HG02759 (cell line): ENCODE measurements around the gene CYBB.
"Not testable (repeated sequence)": the region's sequence is repeated elsewhere in the genome, so short reads cannot be mapped to it uniquely, and the experiment has no call there.

Experiments
- ATAC-seq: cut with Tn5 transposase; IDR thresholded peaks from one replicate; pipeline ENCODE4 v1.9.1; 2021; ENCODE audit warnings: mild to moderate bottlenecking, moderate library complexity; ENCODE audit not compliant: unreplicated experiment

Gene CYBB

GRCh38 chrX:37779857-37780256 lies at the start of gene CYBB:
CYBB (plus strand) TSS chrX:37780059; CDS start chrX:37780078, 19 bp downstream.
- peak; percentile 31 for ATAC-seq

GRCh38 chrX:37745354-37745753 lies 34.5 kb upstream of the CYBB start:
- peak; percentile 41 for ATAC-seq

DNA sequence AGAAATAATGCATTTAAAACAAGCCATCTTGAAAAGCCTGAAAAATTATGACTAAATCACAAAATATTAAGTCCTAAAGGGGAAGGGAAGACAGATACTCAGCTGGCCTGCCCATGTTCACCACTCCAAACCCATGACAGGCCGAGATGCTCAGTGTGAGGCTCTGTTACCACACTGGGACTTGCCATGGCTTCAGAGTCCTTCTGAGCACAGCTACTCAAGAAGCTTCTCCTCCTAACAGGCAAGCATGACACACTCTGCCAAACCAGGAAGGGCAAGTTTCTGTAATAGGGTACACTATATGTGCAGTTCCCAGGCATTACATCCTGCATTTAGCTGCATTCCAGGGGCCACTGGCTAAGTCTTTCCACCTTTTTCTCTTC lies 34.0 kb upstream of the CYBB start:
- peak; percentile 26 for ATAC-seq

DNA sequence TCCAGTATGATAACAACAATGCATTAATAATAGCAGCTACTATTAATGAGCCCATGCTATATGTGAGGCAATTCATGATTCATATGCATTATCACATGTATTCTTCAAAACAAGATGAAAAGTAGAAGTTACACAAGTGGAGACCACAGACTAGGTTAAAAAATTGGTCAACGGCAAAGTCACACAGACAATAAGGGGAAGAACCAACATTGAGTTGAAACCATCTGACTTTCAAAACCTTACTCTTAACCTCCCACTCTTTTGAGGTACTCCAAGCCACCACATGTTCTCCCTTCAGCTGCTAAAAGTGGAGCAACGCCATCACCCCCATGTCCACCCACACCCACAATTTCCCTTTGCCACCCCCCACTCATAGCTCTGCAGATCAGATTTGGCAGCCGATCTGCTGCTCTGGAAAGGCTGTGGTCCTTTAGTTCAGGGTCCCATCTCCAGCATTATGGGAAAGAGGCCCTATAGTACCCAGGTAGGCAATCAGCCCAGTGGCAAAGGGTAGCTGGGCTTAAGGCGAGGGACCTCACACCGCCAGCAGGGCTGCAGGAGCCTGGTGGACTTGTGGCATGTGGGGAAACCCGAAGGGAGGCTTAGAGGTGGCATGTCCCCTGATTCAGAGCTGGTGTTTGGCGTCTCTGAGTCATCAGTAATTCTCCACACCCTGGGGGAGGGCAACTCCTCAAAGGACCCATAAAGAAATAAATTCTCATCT lies 33.5 kb upstream of the CYBB start:
- ATAC-seq = peak; percentile 84

- no peak for ATAC-seq
Measured at GRCh38 chrX:37746951-37747350, 32.9 kb upstream of the CYBB start.

GRCh38 chrX:37752281-37752680 lies 27.6 kb upstream of the CYBB start:
- no peak for ATAC-seq

DNA sequence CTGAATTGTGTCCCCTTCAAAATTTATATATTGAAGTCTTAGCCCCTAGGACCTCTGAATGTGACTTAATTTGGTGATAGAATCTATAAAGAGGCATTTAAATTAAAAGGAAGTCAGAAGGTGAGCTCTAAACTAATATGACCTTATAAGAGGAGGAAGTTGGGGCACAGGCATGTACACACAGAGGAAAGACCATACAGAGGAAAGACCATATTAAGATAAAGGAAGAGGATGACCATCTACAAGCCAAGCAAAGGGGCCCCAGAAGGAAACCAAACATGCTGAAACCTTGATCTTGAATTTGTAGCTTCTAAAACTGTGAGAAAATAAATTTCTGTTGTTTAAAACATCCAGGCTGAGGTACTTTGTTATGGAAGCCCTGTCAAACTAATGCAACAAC lies 26.9 kb upstream of the CYBB start:
- no peak for ATAC-seq

- no peak for ATAC-seq
Measured at GRCh38 chrX:37753384-37753783, 26.5 kb upstream of the CYBB start.

- peak; percentile 29 for ATAC-seq
Measured at GRCh38 chrX:37754516-37754915, 25.3 kb upstream of the CYBB start.

- ATAC-seq = peak; percentile 92
Measured at GRCh38 chrX:37755025-37755424, 24.8 kb upstream of the CYBB start.

GRCh38 chrX:37757082-37757481 lies 22.8 kb upstream of the CYBB start:
- ATAC-seq = no peak

DNA sequence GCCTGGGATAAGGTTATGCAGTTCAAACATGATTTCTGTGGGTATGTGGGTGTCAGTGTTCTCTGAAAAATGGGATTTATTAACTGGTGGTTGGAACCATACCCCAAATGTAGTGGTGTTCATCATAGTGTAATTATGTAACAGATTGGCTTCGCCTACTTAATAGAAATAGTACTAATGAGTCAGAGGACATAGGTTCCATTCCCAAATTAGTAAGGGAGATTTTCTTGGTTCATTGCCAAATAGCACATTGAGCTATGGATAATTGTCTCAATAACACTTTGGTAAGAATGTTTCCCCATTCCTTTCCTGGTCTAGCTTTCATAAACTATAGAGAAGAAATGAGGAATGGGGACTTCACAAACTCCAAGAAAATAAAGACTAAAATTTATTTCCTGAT lies 20.5 kb upstream of the CYBB start:
- no peak for ATAC-seq

DNA sequence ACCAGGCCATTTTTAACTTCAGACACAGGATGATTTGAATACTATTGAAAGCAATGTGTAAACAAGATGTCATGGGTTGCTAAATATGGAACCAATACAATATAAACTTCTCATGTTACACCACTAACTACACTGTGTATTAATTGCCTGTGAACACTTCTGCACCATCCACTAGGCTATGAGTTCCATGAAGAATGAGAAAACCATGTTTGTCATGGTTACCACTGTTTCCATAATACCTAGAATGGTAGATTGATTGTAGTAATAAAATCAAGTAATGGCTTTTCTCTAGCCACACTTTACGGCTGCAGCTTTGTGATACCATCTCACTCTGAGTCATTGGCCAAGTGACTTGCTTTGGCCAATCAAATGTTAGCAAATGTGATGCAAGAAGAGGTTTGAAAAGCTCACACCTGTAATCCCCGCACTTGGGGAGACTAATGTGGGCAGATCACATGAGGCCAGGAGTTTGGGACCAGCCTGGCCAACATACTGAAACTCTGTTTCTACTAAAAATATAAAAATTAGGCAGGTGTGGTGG lies 19.9 kb upstream of the CYBB start:
- ATAC-seq = no peak

DNA sequence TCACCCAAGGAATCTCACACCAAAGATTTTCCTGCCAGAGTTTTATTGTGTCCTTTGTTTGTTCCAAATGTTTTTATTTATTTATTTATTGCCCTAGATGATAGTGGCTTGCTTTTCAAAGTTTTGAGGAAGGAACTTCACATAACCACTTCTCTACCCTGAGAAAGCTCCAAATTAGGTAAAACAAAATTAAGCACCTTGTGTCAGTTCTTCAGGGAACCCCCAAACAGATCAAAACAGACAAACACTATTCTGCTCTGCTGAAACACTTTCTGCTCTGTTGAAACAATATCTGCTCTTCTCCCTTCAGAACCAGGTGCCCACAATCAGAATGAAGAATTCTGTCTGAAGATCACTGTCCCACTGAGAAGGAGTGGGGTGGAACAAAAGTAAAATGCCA lies 16.5 kb upstream of the CYBB start:
- ATAC-seq = no peak

DNA sequence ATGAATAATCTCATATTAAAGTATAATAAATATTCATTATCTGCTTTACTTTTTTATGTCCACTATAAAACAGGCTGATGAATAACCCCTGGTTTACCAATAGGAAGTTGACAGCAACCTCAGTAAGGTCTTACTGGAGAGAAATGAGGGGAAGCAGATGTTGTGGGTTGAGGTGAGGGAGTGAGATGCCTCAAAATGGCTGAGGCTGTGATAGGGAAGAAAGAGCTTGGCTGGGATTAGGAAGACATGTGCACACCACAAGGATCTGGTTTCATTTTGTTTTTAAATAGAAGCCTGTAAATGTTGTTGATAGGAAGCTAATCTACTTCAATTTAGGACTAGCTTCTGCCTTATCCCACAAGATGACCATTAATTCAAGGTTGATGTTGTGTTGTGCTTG lies 14.4 kb upstream of the CYBB start:
- ATAC-seq = no peak

DNA sequence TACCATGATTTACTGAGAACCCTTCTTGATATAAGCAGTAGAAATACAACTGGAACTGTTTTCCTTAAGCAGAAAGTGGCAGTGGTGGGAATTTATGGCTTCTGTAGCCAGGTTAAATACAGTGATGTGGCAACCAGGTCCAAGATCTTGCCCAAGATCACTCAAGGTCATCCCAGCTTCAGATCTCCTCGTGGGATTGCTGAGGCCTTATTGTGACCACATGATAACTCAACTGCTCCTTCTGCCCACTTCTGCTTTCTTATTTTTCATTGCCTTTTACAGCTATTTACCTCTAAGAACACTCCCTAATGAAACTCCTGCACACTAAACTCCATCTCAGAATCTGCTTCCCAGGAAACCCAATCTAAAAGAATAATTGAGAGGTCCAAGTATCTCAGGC lies 12.4 kb upstream of the CYBB start:
- no peak for ATAC-seq

GRCh38 chrX:37768866-37769265 lies 11.0 kb upstream of the CYBB start:
- not testable (repeated sequence) for ATAC-seq

DNA sequence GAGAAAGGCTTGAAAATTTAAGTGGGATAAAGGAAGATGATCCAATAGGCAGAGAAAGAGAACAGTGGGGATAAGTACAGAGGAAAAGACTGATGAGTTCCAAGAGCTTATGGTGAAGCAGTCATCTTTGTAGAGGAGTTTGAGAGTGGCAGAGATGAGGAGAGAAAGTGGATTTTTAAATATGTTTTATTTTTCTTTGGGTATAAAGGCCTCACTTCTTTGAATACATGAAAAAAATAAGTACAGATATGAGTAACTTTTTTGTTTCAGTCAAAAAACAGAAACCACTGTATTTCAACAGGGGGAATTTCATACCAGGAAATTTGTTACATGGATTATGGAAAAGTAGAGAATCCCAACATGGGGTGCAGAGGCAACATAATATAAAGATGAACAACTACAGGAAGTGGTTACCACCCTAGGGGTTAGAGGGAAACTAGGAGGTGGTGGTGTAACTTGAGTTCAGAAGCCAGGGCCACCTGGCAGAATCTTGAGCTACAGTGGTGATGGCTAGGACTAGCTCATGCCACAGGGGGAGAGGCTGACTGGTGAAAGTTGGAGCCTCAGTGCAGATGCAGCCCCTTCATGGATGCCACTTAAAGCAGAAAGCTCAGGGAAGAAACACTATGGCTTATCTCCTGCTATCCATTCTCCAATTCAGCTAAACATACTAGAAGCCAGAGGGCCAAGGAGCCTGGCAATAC lies 3.4 kb upstream of the CYBB start:
- peak; percentile 85 for ATAC-seq

DNA sequence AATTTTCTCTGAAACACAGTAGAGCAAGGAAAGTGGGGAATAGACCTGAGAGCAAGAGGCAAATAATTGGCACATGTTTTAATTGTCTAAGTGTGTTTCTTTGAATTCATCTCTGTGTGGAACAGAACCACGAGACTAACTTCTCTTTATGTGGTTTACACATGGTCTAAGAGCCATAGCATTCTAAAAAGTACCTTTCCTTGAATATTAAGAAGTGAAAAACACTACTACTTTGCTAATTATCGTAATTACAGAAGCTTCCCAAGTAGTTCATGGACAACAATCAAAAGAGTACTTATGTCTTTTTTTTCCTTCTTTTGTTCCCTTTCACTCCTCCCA lies 2.9 kb upstream of the CYBB start:
- peak; percentile 27 for ATAC-seq

GRCh38 chrX:37781081-37781480 lies 1.2 kb downstream of the CYBB start:
- no peak for ATAC-seq

- no peak for ATAC-seq
Measured at GRCh38 chrX:37781814-37782213, 2.0 kb downstream of the CYBB start.

- ATAC-seq = no peak
Measured at GRCh38 chrX:37782359-37782758, 2.5 kb downstream of the CYBB start.
